ENCODE results near the gene MAST4.

Gene MAST4

GRCh38 chr5:66881480-66882161, 285.4 kb downstream of the MAST4 start:
- no peak for DNase-seq

GRCh38 chr5:66882606-66883227, 286.5 kb downstream of the MAST4 start:
- no peak for DNase-seq

GRCh38 chr5:66884564-66885243, 288.5 kb downstream of the MAST4 start:
- DNase-seq, result no peak

DNA sequence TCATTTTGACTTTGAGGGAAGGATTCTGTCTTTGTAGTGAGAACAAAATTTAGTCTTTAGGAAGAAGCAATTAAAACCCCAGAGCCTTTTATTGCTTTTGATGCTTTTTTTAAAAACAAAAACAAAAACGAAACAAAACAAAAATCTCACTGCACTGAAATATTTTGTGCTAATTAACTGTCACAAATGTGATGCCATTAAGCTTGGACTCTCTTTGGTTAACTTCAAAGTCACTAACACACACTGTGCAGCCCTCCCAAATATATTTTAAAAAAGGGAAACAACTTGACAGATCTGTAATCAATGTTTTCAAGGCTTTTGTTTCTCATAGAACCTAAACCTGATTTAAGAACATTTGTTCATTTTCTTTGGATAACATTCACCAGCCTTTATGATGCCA, 290.7 kb downstream of the MAST4 start:
- DNase-seq, result no peak

- DNase-seq, result no peak
These were observed 292.4 kb downstream of the MAST4 start for GRCh38 chr5:66888613-66889012.

DNA sequence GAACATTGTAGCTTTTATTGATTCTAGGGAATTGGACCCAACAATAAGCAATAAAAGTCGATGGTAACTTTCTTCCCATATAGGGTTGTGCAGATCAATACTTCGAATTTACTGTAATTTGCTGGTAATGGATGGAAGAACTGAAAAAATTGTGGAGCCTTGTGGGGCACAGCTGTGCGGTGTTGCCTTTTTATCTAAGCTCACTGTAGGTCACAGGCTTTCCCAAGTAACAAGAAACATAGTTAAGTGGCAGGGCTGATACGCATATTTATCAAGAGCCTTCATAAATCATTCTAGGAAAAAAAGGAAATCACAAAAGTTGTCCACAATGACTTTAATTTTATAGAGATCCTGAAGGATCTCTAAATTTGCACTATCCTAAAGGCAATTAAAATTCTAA, 292.9 kb downstream of the MAST4 start:
- DNase-seq, result no peak

GRCh38 chr5:66889524-66889923, 293.3 kb downstream of the MAST4 start:
- DNase-seq, result no peak

DNA sequence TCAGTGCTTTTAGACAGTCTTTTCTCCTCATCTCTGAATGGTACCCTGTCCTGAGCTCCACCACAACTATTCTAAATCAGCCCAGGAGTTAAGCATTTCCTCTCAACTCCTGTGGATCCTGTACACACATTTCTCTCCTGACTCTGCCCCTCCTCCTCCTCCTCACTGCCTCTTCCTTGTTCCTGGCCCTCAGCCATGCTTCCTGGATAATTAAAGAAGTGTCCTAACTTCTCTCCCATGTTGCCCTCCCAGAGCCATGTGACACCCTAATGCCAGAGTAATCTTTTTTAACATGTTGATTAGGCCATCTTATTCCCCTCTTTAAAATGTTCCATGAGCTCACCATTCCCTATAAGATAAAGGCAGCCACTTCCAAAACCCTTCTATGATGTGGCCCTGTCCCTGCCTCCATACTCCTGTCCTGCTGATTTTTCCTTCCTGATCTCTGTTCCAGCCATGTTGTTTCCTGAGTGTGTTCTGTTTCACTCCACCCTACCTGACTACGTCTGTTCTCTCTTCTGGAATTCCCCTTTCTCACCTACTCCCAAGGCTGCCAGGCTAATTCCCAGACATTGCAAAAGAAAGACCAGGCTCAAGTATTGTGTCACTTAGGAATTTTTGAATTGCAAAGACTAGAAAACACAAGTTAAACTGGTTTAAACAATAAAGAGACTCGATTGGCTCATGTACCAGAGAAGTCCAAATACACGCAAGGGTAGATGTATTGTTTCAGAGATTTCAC, 295.2 kb downstream of the MAST4 start:
- no peak for DNase-seq

- DNase-seq, result no peak
These were observed 296.5 kb downstream of the MAST4 start for GRCh38 chr5:66892716-66893115.

DNA sequence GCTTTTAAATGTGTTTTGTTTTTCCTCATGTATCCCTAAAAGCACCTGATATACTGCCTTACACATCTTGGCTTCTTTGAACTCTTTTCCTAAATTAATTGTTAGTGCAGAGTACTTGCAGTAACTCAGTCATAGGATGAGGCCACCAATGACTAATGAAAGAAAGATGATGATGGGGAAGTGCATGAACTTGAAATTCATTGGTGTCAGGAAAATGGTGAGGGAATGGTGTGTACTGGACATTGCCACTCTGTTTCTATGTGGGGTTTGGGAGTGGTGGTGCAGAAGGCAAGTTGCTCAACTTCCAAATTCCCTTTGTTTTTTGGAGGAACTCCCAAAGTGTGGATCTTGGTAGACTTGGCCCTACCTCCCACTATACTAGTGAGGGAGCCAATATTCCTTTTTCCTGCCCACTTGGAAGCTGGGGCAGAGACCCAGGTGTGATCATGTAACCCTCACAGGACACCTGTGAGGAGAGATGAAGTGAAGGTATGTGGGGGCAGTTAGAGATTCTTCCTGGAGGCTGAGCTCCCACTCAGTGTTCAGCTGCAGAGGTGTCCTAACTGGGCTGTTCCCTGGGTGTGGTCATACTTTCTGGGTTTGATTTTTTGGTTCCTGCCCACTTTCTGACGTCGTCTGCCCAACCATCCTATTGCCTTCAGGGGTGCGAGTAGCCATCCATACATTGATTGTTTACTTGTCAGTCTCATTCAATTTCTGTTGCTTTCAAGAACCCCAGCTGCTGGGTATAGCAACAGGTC, 298.5 kb downstream of the MAST4 start:
- DNase-seq, result no peak

GRCh38 chr5:66896171-66896570, 300.0 kb downstream of the MAST4 start:
- no peak for DNase-seq

DNA sequence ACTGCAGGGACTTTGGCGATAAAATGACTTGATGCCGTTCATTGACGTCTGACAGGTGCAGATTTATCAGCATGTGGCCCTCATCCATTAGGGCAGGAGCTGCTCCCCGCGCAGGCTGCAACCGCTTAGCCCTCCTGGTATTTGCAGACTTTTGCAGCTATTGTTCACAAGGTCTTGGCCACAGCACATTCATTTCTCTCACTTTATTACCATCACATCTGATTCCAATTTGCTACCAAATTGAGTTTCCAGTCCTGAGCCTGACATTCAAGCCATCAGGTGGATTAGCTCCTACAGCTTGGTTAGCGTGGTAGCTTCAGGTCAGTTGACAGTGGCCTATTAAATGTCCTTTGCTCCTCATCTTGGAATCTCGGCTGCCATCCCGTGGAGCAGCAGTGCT, 301.2 kb downstream of the MAST4 start:
- no peak for DNase-seq

GRCh38 chr5:66898241-66898995, 302.2 kb downstream of the MAST4 start:
- no peak for DNase-seq

GRCh38 chr5:66903218-66903617, 307.0 kb downstream of the MAST4 start:
- no peak for DNase-seq

DNA sequence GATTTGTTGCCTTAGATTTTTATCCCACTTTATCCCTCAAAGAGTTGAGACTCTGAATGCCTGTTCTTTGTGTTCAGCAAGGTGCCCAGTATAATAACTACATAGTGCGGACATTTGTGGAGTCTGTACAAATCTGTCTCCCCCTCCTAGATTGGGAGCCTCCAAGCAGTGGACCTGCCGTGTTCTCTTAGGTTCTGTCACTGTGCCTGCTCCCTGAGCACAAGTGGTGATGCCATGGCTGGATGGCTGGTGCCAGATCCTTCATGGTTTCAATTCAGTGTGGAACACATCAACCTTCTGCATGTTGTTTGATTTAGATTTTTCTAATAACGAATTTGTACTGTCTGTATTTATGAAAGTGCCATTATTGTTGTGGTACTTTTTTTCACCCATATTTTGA, 307.5 kb downstream of the MAST4 start:
- no peak for DNase-seq

GRCh38 chr5:66904189-66904588, 308.0 kb downstream of the MAST4 start:
- DNase-seq, result no peak

DNA sequence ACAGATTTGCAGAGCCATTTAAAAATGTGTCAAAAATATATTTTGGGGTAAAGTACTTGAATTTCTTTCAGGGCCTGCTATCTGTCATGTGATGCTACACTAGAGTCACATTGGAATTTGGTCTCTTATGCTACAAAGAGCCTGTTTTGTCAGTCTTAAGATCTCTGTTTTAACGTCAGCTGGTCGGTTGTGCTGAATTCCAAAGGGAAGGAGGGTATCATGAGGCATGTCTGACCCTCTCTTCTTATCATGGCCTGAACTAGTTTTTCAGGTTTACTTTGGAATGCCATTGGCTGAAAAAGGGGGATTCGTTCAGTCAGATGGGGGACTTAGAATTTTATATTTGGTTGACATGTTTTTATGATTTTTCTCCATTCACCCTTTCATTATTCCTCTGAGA, 309.8 kb downstream of the MAST4 start:
- DNase-seq, result no peak

- DNase-seq, result no peak
These were observed 312.0 kb downstream of the MAST4 start for GRCh38 chr5:66908230-66908629.

- no peak for DNase-seq
These were observed 313.2 kb downstream of the MAST4 start for GRCh38 chr5:66909364-66909763.

- no peak for DNase-seq
These were observed 316.6 kb downstream of the MAST4 start for GRCh38 chr5:66912787-66913186.

GRCh38 chr5:66915531-66915930, 319.3 kb downstream of the MAST4 start:
- DNase-seq, result no peak

GRCh38 chr5:66922881-66923280, 326.7 kb downstream of the MAST4 start:
- DNase-seq, result no peak
